Measurements from ENCODE around the gene PBX3.
"Not testable (repeated sequence)": the region's sequence is repeated elsewhere in the genome, so short reads cannot be mapped to it uniquely, and the experiment has no call there.

Gene PBX3

GRCh38 chr9:125749287-125749935 lies 2.2 kb downstream of the PBX3 start:
- DNase-seq (ENCODE audit: low read depth), result no peak

GRCh38 chr9:125749951-125750626 lies 2.9 kb downstream of the PBX3 start:
- no peak for DNase-seq (ENCODE audit: low read depth)

GRCh38 chr9:125750627-125751011 lies 3.4 kb downstream of the PBX3 start:
- no peak for DNase-seq (ENCODE audit: low read depth)

GRCh38 chr9:125752070-125752628 lies 5.0 kb downstream of the PBX3 start:
- no peak for DNase-seq (ENCODE audit: low read depth)

GRCh38 chr9:125754096-125754495 lies 6.9 kb downstream of the PBX3 start:
- DNase-seq (ENCODE audit: low read depth), result no peak

GRCh38 chr9:125755340-125755739 lies 8.2 kb downstream of the PBX3 start:
- DNase-seq (ENCODE audit: low read depth), result no peak

- no peak for DNase-seq (ENCODE audit: low read depth)
Observed at GRCh38 chr9:125756518-125756917, 9.3 kb downstream of the PBX3 start.

GRCh38 chr9:125757834-125758233 lies 10.7 kb downstream of the PBX3 start:
- no peak for DNase-seq (ENCODE audit: low read depth)

- no peak for DNase-seq (ENCODE audit: low read depth)
Observed at GRCh38 chr9:125758986-125759763, 12.0 kb downstream of the PBX3 start.

- no peak for DNase-seq (ENCODE audit: low read depth)
Observed at GRCh38 chr9:125759764-125760129, 12.6 kb downstream of the PBX3 start.

GRCh38 chr9:125760537-125760936 lies 13.4 kb downstream of the PBX3 start:
- no peak for DNase-seq (ENCODE audit: low read depth)

- no peak for DNase-seq (ENCODE audit: low read depth)
Observed at GRCh38 chr9:125761676-125762450, 14.7 kb downstream of the PBX3 start.

GRCh38 chr9:125763394-125763801 lies 16.2 kb downstream of the PBX3 start:
- DNase-seq (ENCODE audit: low read depth), result no peak

- no peak for DNase-seq (ENCODE audit: low read depth)
Observed at GRCh38 chr9:125764198-125764597, 17.0 kb downstream of the PBX3 start.

- no peak for DNase-seq (ENCODE audit: low read depth)
Observed at GRCh38 chr9:125766468-125767221, 19.5 kb downstream of the PBX3 start.

GRCh38 chr9:125767349-125767748 lies 20.2 kb downstream of the PBX3 start:
- no peak for DNase-seq (ENCODE audit: low read depth)

GRCh38 chr9:125768803-125769202 lies 21.6 kb downstream of the PBX3 start:
- DNase-seq (ENCODE audit: low read depth), result no peak

GRCh38 chr9:125771037-125771436 lies 23.9 kb downstream of the PBX3 start:
- DNase-seq (ENCODE audit: low read depth), result no peak

GRCh38 chr9:125772740-125773139 lies 25.6 kb downstream of the PBX3 start:
- no peak for DNase-seq (ENCODE audit: low read depth)

- DNase-seq (ENCODE audit: low read depth), result no peak
Observed at GRCh38 chr9:125774106-125774505, 26.9 kb downstream of the PBX3 start.

GRCh38 chr9:125776789-125777188 lies 29.6 kb downstream of the PBX3 start:
- DNase-seq (ENCODE audit: low read depth), result not testable (repeated sequence)
